GM20431 (cell line): ENCODE data around the gene COL2A1.

Experiments used
- in situ Hi-C: fragments of 300-500 bp; cut with MseI, MboI; formaldehyde crosslinking; loops from one replicate; pipeline ENCODE4 v1.15.0; 2020; ENCODE audit warnings: low sequenced_read_pairs; ENCODE audit not compliant: unreplicated experiment

Gene COL2A1

GRCh38 chr12:47980779-47981495 is 23.3 kb downstream of the COL2A1 start:
- in situ Hi-C loops = no loop called here

DNA sequence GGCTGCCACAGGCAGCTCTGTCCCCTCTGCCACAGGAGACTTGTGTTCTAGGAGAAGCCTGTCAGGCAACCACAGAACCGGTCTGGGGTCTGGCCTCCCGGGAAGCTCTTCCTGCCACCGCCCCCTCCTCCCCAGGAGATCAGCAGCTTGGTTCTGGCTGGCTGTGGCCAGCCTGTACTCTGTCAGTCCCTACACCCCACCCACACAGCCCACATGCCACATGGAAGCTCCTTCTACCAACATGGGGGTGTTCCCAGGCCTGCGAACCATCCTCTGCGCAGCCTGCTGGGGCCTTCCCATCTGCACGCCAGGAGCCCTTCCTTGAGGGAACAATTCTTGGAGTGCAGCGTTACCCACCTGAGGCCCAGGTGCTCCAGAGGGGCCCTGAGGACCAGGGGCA is 24.1 kb downstream of the COL2A1 start:
- in situ Hi-C loops = no loop called here

- in situ Hi-C loops = no loop called here
These were observed 24.6 kb downstream of the COL2A1 start for GRCh38 chr12:47979686-47980085.

DNA sequence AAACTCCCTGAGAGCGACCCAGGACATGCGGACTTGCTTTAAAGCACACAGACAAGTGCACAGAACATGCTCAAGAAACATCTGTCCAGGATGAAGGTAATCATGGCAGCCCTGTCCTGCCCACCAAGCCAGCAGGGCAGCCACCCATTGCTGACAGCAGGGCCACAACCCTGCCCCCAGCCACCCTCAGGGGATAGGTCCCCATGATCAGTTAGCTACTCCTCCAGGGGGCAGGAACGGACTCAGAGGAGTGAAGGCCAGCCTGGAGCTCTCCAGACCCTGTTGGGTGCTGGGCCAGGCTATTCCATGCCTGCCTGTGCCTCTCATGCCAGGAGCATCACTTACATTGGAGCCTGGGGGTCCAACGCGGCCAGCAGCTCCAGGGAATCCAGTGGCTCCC is 25.1 kb downstream of the COL2A1 start:
- in situ Hi-C loops = no loop called here

DNA sequence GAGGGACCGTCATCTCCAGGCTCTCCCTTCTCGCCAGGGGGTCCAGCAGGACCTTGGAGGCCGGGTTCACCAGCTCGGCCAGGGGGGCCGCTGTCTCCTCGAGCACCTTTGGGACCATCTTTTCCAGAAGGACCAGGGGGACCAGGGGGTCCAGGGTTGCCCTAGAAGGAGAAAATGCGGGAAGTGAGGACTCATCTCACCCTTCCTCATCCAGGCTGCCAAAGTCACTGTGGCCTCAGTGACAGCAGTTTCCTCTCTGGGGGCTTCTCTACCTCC is 25.7 kb downstream of the COL2A1 start:
- in situ Hi-C loops = no loop called here

DNA sequence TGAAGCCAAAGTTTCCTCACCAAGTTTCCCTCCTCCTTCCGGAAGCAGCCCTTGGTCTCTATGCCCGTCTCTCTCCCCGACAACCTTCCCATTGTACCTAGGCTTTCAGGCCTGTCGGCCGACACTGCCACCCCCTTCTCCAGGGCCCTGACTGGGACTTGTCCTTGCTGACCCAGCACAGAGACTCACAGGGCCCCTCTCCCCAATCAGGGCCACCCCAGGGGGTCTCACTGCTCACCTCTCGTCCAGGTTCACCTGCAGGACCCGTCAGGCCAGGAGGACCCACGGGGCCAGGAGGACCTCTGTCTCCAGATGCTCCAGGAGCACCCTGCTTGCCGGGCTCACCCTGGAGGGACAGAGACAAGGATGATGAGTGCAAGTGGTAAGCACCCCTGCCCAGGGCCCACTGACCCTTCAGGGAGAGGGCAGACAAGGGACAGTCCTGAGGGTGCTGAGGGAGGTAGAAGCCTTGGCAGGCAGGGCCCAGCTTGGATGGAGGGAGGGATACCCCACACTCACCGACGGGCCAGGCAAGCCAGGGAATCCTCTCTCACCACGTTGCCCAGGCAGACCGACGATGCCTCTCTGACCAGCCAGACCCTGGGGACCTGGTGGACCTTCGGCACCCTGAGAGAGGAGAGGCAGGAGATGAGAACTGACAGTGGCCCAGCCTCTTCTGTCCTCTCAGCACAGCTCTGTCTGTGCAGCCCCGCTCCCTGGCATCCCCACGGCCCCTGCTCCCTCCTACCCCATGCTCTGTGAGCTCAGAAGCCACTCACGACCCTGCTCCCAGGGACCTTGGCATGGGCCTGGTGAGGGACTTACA is 26.3 kb downstream of the COL2A1 start:
- in situ Hi-C loops = no loop called here

DNA sequence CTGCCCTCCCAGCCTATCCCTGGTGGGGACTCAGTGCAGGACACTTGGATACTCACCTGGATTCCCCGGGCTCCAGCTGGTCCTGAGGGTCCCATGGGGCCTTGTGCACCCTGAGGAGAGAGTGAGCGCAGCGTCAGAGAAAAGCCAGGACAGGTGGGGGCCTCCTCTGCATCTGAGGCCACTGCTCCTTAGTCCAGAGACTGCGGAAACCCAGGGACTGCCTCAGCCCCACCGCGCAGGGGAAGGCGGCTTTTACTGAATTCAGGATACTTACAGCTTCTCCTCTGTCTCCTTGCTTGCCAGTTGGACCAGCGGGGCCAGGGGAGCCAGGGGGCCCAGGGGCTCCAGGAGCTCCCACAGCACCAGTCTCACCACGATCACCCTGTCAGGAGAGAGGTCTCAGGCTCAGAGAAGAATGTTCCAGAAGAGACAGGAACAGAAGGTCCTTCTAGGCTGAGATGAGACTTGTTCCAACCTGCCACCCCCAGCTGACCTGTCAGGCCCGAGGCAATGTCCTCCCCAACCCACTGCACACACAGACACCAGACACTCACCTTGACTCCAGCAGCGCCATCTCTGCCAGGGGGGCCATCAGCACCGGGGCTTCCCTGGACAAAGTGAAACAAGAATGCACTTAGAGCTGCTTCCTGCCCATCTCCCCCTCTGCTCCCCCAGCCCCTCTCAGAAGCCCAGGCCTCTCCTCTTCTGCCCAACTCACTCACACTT is 27.1 kb downstream of the COL2A1 start:
- in situ Hi-C loops = no loop called here

DNA sequence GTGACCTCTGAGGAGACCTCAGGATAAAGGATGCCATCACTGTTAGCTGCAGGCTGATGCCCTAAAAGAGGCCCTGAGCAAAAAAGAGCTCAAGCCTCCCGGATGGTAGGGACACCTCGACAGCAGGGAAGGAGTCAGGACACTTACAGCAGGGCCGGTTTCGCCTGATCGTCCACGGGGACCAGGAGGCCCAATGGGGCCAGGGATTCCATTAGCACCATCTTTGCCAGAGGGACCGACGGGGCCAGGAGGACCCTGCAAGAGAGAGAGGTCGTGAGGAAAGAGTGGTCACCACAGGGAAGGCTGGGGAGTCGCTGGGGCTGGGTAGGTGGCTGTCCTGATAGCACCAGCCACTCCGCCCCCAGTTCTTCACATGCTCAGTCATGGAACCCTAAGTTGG is 28.5 kb downstream of the COL2A1 start:
- in situ Hi-C loops = no loop called here

- in situ Hi-C loops = no loop called here
These were observed 29.1 kb downstream of the COL2A1 start for GRCh38 chr12:47975036-47975620.

DNA sequence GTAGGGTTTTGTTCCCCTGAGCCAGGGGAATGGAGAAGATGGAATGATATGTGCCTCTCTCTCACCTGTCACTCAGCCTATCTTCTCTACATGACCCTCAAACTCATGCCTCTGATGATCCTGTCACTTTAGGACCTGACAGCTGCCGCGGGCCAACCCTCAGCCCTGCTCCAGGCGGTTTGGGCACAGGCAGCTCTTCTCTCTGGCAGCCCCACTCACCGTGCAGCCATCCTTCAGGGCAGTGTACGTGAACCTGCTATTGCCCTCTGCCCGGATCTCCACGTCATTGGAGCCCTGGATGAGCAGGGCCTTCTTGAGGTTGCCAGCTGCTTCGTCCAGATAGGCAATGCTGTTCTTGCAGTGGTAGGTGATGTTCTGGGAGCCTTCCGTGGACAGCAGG is 30.4 kb downstream of the COL2A1 start:
- in situ Hi-C loops = loop anchor here (25.0 kb wide), 1 partner anchor 188 kb away; the partner anchor contains the start of gene ASB8

- in situ Hi-C loops = loop anchor here (25.0 kb wide), 1 partner anchor 189 kb away; the partner anchor contains the start of gene ASB8
These were observed 31.4 kb downstream of the COL2A1 start for GRCh38 chr12:47972895-47973294.

DNA sequence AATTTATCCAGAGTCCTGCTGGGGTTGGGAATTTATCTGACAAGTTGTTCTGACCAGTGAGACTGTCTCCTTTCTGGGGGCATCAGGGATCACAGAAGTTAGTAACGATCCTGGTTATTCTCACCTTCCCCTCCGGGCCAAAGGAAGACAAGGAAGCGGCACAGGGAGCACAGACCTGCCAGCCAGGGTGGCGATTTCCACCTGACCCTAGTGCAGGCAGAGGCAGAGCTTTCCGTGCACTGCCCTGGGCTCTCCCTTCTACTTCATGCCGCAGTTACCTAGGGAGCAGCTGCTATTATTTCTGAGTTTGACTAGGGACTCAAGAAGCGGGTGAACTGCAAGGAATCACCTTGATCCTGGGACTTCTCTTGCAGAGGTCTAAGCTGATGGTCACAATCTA is 33.4 kb downstream of the COL2A1 start:
- in situ Hi-C loops = loop anchor here (25.0 kb wide), 1 partner anchor 191 kb away; the partner anchor contains the start of gene ASB8

- in situ Hi-C loops = loop anchor here (25.0 kb wide), 1 partner anchor 192 kb away; the partner anchor contains the start of gene ASB8
These were observed 34.4 kb downstream of the COL2A1 start for GRCh38 chr12:47969845-47970244.

GRCh38 chr12:47967461-47968321 is 36.6 kb downstream of the COL2A1 start:
- in situ Hi-C loops = loop anchor here (25.0 kb wide), 1 partner anchor 195 kb away; the partner anchor contains the start of gene ASB8

- in situ Hi-C loops = loop anchor here (25.0 kb wide), 1 partner anchor 197 kb away; the partner anchor contains the start of gene ASB8
These were observed 38.7 kb downstream of the COL2A1 start for GRCh38 chr12:47965581-47965980.

DNA sequence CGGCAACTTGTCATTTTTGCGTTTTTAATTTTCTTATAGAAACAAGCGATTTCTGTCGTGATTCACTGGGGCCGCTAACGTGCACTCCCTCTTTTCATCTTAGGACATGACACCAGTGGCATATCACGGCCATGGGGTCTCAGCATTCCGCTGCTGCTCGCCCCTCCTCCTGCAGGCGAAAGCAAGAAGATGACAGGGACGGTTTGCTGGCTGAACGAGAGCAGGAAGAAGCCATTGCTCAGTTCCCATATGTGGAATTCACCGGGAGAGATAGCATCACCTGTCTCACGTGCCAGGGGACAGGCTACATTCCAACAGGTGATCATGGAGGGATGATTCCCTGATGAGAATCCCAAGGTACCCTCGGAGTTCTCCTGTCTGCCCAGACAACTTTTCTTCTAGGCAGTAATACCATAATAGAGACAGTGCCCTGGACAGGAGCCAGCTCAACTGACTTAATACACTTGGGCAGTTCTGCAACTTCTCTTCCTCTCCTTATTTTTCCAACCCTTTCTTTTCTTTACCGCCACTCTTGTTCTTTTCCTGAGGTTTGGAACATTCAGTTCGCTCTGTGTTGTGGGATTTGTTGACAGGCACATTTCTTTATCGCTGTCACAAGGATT is 40.1 kb downstream of the COL2A1 start:
- in situ Hi-C loops = loop anchor here (25.0 kb wide), 1 partner anchor 198 kb away; the partner anchor contains the start of gene ASB8

GRCh38 chr12:47963340-47964040 is 40.8 kb downstream of the COL2A1 start, which contains the start of gene TMEM106C:
TSS of gene TMEM106C (plus strand) at chr12:47963596. CDS start at chr12:47964237, 641 bp downstream.
- in situ Hi-C loops = loop anchor here (25.0 kb wide), 1 partner anchor 199 kb away; the partner anchor contains the start of gene ASB8

- in situ Hi-C loops = loop anchor here (25.0 kb wide), 1 partner anchor 200 kb away; the partner anchor contains the start of gene ASB8
These were observed 42.1 kb downstream of the COL2A1 start for GRCh38 chr12:47962198-47962597.
